GM20000 (cell line): ENCODE data around the gene ENG.

Experiments
- DNase-seq: peaks from one replicate; pipeline ENCODE4 v3.0.0; 2012; ENCODE audit warnings: low spot score
- TF ChIP-seq, protein P1 (sequence below): IDR thresholded peaks from 2 replicates; pipeline ENCODE4 v1.5.1; 2012; ENCODE audit warnings: mild to moderate bottlenecking, control low read depth; ENCODE audit errors: extremely low read depth, missing control alignments

ENG gene

GRCh38 chr9:127791085-127791484 lies 63.4 kb downstream of the ENG start:
- DNase-seq, result no peak

GRCh38 chr9:127790094-127790855 lies 64.2 kb downstream of the ENG start:
- TF ChIP-seq, protein P1, sequence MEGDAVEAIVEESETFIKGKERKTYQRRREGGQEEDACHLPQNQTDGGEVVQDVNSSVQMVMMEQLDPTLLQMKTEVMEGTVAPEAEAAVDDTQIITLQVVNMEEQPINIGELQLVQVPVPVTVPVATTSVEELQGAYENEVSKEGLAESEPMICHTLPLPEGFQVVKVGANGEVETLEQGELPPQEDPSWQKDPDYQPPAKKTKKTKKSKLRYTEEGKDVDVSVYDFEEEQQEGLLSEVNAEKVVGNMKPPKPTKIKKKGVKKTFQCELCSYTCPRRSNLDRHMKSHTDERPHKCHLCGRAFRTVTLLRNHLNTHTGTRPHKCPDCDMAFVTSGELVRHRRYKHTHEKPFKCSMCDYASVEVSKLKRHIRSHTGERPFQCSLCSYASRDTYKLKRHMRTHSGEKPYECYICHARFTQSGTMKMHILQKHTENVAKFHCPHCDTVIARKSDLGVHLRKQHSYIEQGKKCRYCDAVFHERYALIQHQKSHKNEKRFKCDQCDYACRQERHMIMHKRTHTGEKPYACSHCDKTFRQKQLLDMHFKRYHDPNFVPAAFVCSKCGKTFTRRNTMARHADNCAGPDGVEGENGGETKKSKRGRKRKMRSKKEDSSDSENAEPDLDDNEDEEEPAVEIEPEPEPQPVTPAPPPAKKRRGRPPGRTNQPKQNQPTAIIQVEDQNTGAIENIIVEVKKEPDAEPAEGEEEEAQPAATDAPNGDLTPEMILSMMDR, result no peak
- no peak for DNase-seq

More at GRCh38 chr9:127791085-127791484, 63.4 kb downstream of the ENG start:
- TF ChIP-seq, protein P1, result no peak

DNA sequence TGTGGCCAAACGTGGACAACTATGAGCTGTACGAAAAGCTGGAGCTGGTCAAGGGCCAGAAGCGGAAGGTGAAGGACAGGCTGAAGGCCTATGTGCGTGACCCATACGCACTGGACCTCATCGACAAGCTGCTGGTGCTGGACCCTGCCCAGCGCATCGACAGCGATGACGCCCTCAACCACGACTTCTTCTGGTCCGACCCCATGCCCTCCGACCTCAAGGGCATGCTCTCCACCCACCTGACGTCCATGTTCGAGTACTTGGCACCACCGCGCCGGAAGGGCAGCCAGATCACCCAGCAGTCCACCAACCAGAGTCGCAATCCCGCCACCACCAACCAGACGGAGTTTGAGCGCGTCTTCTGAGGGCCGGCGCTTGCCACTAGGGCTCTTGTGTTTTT lies 65.3 kb downstream of the ENG start:
- TF ChIP-seq, protein P1, result no peak
- no peak for DNase-seq

DNA sequence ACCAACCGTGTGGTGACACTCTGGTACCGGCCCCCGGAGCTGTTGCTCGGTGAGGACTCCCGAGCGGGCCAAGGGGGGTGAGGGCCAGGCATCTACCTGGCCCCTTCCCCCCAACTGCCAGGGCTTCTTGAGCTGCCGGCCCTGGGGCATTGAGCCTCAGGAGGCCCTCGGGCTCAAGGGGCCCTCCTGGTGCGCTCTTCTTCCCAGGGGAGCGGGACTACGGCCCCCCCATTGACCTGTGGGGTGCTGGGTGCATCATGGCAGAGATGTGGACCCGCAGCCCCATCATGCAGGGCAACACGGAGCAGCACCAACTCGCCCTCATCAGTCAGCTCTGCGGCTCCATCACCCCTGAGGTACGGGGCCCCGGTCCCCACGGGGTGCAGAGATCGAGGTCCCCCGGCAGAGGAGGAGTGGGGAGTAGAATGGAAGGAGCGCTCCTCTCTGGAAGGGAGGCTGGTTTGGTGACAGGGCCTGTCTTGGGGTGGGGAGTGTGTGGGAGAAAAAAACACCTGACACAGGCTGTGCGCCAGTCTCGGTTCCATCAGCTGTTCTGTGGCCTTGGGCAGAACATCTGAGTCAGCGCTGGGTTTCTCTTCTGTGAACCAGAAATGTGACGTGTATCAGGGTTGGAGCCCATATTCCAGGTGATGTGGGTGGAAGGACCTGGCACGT lies 66.0 kb downstream of the ENG start:
- TF ChIP-seq, protein P1, result no peak
- DNase-seq, result no peak

GRCh38 chr9:127786773-127787104 lies 67.7 kb downstream of the ENG start:
- no peak for DNase-seq
- TF ChIP-seq, protein P1, result no peak

GRCh38 chr9:127785933-127786772 lies 68.3 kb downstream of the ENG start, which contains the start of gene CDK9:
Gene CDK9 (plus strand): TSS chr9:127786034. CDS start chr9:127786149, 115 bp downstream.
- TF ChIP-seq, protein P1, result peak; percentile 4
- peak; percentile 98 for DNase-seq
